ENCODE data around the gene MMD.

- TF ChIP-seq CTCF (IDR thresholded peaks at IDR 0.05) (no peak), EZH2 (IDR thresholded peaks at IDR 0.05; ENCODE audit: borderline replicate concordance, insufficient read depth, low read depth, low read length, poor library complexity, severe bottlenecking) (no peak)
Measured at GRCh38 chr17:55360971-55361370, 60.7 kb downstream of the MMD start.

All from B cell (primary cell).